RWPE2 (cell line): ENCODE measurements around the gene HS3ST4.

Experiments
- ATAC-seq: fragments of 200-7000 bp; cut with Tn5 transposase; 3 replicates; pipeline ENCODE4 v1.9.1; 2021; ENCODE audit warnings: low read depth
- DNase-seq: peaks from one replicate; pipeline ENCODE4 v3.0.0-alpha.2; 2020; ENCODE audit warnings: low spot score
- H3K27ac ChIP-seq: fragments of 450-650 bp; 2 replicates; pipeline ENCODE4 v1.5.1; 2017; ENCODE audit warnings: mild to moderate bottlenecking; ENCODE audit not compliant: poor library complexity, severe bottlenecking
- H3K27me3 ChIP-seq: fragments of 250-450 bp; sonication (Bioruptor Pico); 2 replicates; pipeline ENCODE4 v1.5.1; 2021; ENCODE audit warnings: mild to moderate bottlenecking, moderate library complexity; ENCODE audit not compliant: insufficient read depth, poor library complexity, severe bottlenecking
- H3K36me3 ChIP-seq: fragments of 250-450 bp; sonication (Bioruptor Pico); 2 replicates; pipeline ENCODE4 v1.5.1; 2020; ENCODE audit warnings: low read depth, mild to moderate bottlenecking, moderate library complexity
- H3K4me1 ChIP-seq: fragments of 250-450 bp; sonication (Bioruptor Pico); 2 replicates; pipeline ENCODE4 v1.5.1; 2021; ENCODE audit warnings: mild to moderate bottlenecking, moderate library complexity; ENCODE audit not compliant: insufficient read depth, poor library complexity, severe bottlenecking
- H3K4me3 ChIP-seq: fragments of 250-450 bp; sonication (Bioruptor Pico); 2 replicates; pipeline ENCODE4 v1.5.1; 2021; ENCODE audit warnings: mild to moderate bottlenecking, moderate library complexity; ENCODE audit not compliant: severe bottlenecking
- H3K9me3 ChIP-seq: fragments of 250-450 bp; sonication (Bioruptor Pico); 2 replicates; pipeline ENCODE4 v1.5.1; 2021; ENCODE audit warnings: mild to moderate bottlenecking, moderate library complexity; ENCODE audit not compliant: severe bottlenecking
- TF ChIP-seq, protein P1 (sequence below): fragments of 450-650 bp; IDR thresholded peaks from one replicate; pipeline ENCODE4 v1.5.1; 2017; ENCODE audit warnings: mild to moderate bottlenecking, moderate library complexity; ENCODE audit not compliant: poor library complexity, severe bottlenecking

Gene HS3ST4

DNA sequence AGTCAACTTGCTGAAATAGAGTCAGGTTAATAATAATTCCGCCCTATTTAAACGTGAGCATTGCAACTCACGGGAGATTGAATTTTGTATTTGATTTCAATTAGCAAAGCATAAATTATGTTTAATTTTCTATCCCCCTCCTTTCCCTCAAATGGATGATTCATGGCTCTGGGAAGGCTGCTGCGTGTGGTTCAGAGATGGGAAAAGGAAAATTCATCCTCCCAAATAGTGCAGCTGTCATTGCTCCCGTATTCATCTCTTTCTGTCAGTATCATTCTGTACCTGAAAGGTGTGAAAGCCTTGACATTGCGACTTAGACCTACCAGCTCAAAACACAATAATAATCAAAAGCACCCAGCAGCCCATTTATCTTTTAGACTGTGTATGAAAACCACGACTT is 447.3 kb downstream of the HS3ST4 start:
- DNase-seq: no peak
- Histone ChIP-seq H3K36me3 (no peaks in the 10 kb centered on the region), H3K9me3 (no peaks in the 10 kb centered on the region), H3K27ac (no peak overlapping the region), H3K4me1 (no peaks in the 10 kb centered on the region), H3K27me3 (no peaks in the 10 kb centered on the region), H3K4me3 (no peak overlapping the region)
- TF ChIP-seq, protein P1, sequence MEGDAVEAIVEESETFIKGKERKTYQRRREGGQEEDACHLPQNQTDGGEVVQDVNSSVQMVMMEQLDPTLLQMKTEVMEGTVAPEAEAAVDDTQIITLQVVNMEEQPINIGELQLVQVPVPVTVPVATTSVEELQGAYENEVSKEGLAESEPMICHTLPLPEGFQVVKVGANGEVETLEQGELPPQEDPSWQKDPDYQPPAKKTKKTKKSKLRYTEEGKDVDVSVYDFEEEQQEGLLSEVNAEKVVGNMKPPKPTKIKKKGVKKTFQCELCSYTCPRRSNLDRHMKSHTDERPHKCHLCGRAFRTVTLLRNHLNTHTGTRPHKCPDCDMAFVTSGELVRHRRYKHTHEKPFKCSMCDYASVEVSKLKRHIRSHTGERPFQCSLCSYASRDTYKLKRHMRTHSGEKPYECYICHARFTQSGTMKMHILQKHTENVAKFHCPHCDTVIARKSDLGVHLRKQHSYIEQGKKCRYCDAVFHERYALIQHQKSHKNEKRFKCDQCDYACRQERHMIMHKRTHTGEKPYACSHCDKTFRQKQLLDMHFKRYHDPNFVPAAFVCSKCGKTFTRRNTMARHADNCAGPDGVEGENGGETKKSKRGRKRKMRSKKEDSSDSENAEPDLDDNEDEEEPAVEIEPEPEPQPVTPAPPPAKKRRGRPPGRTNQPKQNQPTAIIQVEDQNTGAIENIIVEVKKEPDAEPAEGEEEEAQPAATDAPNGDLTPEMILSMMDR: no peak
- no peak for ATAC-seq

DNA sequence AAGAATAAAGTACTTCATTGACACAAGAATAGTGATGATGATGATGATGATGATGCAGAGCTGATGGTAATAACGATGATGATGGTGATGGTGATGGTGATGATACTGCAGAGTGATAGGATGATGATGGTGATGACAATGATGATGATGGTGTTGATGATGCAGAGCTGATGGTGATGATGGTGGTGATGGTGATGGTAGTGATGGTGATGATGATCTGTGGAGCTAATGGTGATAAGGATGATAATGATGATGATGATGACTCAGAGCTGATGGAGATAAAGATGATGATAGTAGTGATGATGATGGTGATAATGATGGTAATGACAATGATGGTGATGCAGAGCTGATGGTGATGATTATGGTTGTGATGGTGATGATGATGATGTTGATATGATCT is 448.1 kb downstream of the HS3ST4 start:
- Histone ChIP-seq H3K27ac (no peak overlapping the region), H3K36me3 (no peaks in the 10 kb centered on the region), H3K4me3 (no peak overlapping the region), H3K27me3 (no peaks in the 10 kb centered on the region), H3K4me1 (no peaks in the 10 kb centered on the region), H3K9me3 (no peaks in the 10 kb centered on the region)
- TF ChIP-seq, protein P1: no peak
- DNase-seq (no peak), ATAC-seq (no peak)

DNA sequence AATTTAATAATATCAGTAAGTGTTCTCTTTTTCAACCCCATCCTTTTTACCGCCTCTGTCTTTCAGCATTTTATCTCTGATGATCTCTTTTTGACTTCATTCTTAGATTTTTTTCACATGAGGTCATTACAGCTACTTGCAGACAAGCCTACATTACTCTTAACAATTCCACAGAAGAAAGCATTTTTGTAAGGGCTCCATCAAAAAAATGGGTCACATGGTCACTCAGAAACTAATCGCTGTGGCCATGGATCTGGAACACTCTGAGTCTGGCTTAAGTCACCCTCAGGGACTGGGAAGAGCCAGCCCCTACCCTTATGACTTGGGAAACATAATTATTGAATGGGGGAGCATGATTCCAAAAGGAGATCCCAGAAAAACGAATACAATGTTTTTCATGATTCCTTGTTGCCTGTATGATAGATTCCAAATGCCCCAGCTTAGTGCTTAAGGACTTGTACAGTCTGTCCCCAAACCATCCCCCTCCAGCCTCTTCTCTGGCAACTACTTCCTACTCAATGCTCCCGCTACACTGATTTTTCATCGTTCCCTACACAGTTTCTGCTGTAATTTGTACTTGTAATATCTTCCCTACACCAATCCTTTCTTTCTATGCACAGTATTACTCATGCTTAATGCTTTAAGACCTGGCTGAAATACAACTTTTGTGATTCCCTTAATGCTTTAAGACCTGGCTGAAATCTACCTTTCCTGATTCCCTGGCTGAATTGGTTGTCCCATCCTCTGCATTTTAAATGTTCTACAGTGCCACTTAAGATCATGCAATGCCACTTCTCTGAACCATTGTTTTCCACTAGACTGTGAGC is 457.8 kb downstream of the HS3ST4 start:
- DNase-seq (no peak), ATAC-seq (no peak)
- no peak overlapping the region for H3K27ac ChIP-seq
- H3K4me1 ChIP-seq: no peaks in the 10 kb centered on the region
- H3K9me3 ChIP-seq: no peaks in the 10 kb centered on the region
- H3K36me3 ChIP-seq: no peaks in the 10 kb centered on the region
- no peak overlapping the region for H3K4me3 ChIP-seq
- TF ChIP-seq, protein P1: no peak
- no peaks in the 10 kb centered on the region for H3K27me3 ChIP-seq

DNA sequence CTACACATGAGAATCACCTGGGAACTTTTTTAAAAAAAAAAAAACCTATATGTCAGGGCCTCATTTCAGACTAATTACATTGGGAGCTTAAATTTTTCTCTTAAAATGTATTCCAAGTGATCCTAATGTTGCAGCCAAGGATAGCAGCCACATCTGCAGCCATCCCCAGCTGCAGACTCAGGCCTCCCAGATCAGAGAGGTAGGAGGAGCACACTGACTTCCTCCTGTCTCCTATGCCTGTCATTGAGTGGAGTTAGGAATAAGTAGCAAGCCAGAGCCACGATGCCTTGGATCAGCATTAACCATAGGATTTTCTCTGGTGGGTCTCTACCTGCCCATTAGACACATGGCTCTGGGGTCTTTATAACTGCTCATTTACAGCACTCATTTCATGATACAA is 463.5 kb downstream of the HS3ST4 start:
- ATAC-seq (no peak), DNase-seq (no peak)
- no peaks in the 10 kb centered on the region for H3K4me1 ChIP-seq
- TF ChIP-seq, protein P1: no peak
- H3K27ac ChIP-seq: no peak overlapping the region
- no peaks in the 10 kb centered on the region for H3K9me3 ChIP-seq
- H3K36me3 ChIP-seq: no peaks in the 10 kb centered on the region
- no peak overlapping the region for H3K4me3 ChIP-seq
- H3K27me3 ChIP-seq: no peaks in the 10 kb centered on the region

DNA sequence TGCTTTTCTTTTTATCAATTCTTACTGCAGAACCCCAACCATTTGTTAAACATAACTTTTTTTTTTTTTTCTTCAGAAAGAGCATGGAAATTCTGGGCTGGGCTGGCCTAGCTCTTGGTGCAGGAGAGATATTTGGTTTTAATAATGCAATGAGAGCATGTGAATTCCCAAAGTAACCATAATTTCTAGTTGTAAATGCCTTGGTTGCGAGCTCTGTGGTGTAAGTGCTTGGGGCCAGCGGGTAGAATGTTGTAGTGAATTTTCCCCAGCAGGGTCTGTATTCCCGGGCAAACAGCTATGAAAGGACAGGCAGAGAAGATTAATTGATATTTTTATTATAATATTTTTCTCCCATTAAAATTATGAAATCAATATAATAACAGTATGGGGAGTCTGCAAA is 465.6 kb downstream of the HS3ST4 start:
- no peak for DNase-seq
- H3K27me3 ChIP-seq: no peaks in the 10 kb centered on the region

More for the DNA sequence above, 465.6 kb downstream of the HS3ST4 start:
- Histone ChIP-seq H3K4me1 (no peaks in the 10 kb centered on the region), H3K27ac (no peak overlapping the region), H3K9me3 (no peaks in the 10 kb centered on the region), H3K4me3 (no peak overlapping the region), H3K36me3 (no peaks in the 10 kb centered on the region)
- no peak for ATAC-seq
- TF ChIP-seq, protein P1: no peak
